Left cardiac atrium (tissue), 4 donors: Measurements from ENCODE around the gene FXR2. TPM values are rescaled to one million over a fixed set of nuclear protein-coding genes. Genes with fewer than 3 reads are reported as not detected.
A peak's percentile ranks its signal among the peaks of the same experiment; 100 is the strongest.
"Not testable (repeated sequence)": the region's sequence is repeated elsewhere in the genome, so short reads cannot be mapped to it uniquely, and the experiment has no call there.

Experiments
- ATAC-seq, 2 donors: fragments of 200-7000 bp; cut with Tn5 transposase; one replicate each; pipeline ENCODE4 v1.9.1; 2020; ENCODE audit warnings: mild to moderate bottlenecking in 2 of 2, moderate library complexity in 2 of 2
- DNase-seq: peaks from one replicate; pipeline ENCODE4 v3.0.0-alpha.2; 2020
- intact Hi-C, 2 donors: fragments of 100-400 bp; cut with DNase I; formaldehyde crosslinking; loops; one replicate each; pipeline versions ENCODE4 v1.14.1 to v1.15.1; 2022 to 2023
- total RNA-seq, 2 donors: library from RNA; stranded (reverse); fragmentation: NEBNext Ultra II Directional; extraction: Animal tissue kit (Norgen Biotek cat#: 25700); gene quantifications; one replicate each; pipeline ENCODE4 v1.2.1, GENCODE V29; 2021
- donor health status: DM: no; HTN: yes; CAD: no.
- donor health status: DM: no; HTN: yes; CAD: no; lungs with severe emphysema.
- donor health status: DM: yes; HTN: yes; CAD: no.
- donor health status: Dilated cardiomyopathy.

The FXR2 gene
- total RNA-seq, 2 donors from 2014 or later, result 68.3 to 68.7 TPM

DNA sequence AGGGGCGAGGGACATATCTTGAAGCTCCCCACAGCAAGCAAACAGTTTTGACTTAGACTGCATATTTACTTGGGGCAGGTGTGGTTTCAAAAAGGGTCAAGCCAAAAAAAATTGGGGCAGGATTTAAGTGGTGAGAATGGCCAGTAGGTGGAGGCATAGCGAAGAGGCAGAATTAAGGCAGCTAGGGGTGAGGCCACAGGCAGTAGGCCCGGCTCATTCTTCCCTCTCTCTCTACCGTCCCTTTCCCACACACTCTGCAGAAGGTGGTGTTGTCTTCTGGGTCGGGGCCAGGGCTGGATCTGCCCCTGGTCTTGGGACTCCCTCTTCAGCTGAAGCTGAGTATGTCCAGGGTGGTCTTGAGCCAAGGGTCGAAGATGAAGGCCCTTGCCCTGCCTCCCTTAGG lies 17.8 kb upstream of the FXR2 start:
- no peak for DNase-seq
- intact Hi-C loops, result loop anchor here in 1 of 2 donors (10.0 kb wide), 1 partner anchor 52 kb away; the partner anchor contains the start of genes TP53 and WRAP53
- peak; percentile 21 to 32 for ATAC-seq

DNA sequence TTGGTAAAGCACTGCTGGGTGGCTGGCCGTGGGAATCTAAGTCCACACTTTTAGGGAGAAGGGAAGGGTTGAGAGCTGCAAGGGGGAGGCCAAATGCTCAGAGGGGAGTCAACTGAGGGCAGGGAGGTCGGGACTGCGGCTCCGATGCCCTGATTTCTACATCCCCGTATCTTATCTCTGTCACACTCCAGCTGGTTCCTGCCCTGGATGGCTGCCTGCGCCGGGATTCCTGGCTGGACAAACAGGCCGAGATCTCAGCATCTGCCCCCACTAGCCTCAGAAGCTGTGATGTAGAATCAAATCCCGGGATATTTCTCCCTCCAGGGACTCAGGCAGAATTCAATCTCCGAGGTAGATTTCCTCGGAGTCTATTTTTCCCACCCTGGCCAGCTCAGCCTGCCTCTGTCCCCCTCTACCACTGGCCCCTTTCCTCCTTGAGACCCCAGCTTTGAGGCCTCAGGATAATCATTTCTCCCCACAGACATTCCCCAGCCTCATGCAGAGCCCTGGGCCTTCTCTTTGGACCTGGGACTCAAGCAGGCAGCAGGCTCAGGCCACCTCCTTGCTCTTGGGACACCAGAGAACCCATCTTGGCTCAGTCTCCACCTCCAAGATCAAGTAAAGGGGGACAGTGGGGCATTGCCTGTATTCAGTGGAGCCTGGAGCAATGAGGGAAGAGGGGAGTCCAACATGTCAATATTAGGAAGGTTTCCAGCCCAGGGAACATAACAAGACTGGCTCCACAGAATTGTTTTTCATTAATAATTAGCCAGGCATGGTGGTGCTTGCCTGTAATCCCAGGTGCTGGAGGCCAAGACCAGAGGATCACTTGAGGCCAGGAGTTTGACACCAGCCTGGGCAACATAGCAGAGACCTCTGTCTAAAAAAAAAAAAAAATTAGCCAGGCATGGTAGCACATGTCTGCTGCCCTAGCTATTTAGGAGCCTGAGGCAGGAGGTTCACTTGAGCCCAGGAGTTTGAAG lies 17.0 kb upstream of the FXR2 start:
- ATAC-seq (no peak), DNase-seq (peak; percentile 50)
- intact Hi-C loops, result loop anchor here in 1 of 2 donors (10.0 kb wide), 1 partner anchor 53 kb away; the partner anchor contains the start of genes TP53 and WRAP53

DNA sequence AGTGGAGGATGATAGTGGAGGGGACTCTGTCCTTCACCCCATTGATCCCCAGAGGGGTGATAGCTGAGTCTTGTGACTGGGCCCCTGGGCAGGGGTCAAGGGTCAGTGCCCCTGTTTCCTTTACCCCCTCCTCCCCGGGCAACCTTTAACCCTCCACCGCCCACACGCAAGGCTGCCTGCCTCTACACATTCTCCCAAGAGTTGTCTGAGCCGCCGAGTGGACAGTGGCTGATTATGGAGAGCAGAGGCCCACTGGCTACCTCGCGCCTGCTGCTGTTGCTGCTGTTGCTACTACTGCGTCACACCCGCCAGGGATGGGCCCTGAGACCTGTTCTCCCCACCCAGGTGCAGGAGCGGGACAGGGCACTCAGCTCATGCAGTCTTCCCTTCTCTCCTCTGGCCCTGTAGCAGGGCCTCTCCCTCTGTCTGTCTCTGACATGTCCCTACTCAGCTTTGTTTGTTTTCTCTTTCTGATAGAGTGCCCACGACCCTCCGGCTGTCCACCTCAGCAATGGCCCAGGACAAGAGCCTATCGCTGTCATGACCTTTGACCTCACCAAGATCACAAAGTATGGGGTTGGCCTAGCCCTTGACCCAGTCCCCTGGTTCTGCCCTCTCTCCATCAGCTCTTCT lies 15.4 kb upstream of the FXR2 start, which contains the start of gene SHBG:
Gene SHBG (plus strand): TSS at position 197 of the 633 bp plus-strand sequence. CDS start 38 bp downstream, at position 235.
- ATAC-seq, result no peak
- intact Hi-C loops, result loop anchor here (2.0 to 10.0 kb wide), 2 partner anchors 55 to 57 kb away; partner anchors contain the start of genes TP53 (in 2 of the 2) and WRAP53 (in 1 of the 2)

DNA sequence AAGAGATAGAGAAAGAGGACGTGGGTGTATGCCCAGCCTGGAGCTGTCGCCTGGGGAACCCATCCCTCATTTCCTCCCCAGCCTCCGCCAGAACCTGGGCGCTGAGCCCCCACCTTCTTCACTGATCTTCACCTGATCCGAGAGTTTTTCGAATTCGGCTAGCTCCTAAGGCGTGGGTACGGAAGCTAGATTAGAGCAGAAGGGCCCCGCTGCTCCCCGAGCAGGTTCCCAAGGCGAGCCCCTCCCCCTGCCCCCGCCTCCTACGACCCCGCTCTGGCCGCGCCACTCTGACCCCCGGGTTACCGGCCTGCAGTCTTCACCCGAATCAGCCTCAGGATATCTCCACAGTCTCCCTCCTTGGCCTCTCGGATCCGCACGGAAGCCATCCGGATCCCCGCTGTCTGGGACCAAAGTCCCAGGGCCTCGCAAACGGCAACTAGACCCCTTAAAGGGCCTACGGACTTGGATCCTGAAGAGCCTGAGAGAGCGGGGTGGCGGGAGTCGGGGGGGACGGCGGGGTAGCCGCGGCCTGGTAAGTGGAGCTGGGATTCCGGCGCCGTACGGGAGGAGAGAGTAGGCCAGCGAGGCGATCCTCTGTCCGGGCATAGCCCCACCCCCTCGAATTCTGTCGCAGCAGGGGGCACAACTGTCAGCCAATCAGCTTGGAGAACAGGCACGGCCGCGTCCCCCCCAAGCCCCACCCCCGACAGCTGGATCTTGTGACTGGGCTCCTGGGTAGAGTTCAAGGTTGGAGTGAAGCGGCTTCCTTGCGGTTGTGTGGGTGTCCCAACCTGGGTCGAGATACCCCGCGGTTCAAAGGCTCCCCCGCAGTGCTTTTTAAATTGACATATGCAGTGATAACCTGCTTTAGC lies 12.8 kb upstream of the FXR2 start, which contains the start of gene SAT2:
Gene SAT2 (minus strand): TSS at position 572 of the 872 bp plus-strand sequence. CDS start 186 bp downstream, at position 386.
- intact Hi-C loops, result loop anchor here in 1 of 2 donors (2.0 kb wide), 1 partner anchor 59 kb away; the partner anchor contains the start of gene TP53
- peak; percentile 96 for DNase-seq
- peak; percentile 99 for ATAC-seq

More for the DNA sequence above, 15.4 kb upstream of the FXR2 start, which contains the start of gene SHBG:
- no peak for DNase-seq

DNA sequence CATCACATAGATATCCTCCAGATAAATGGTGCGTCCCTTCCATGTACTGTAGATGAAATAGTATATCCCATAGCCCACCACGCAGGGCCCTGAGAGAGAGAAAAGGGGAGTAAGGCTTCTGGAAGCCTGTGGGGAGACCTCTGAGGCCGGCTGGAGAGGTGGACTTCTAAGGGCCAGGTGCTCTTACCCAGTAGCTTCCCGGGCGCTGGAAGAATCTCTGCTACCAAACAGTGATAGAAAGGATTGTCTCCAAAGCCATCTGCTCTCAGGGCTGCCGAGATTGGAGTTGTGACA lies 12.2 kb upstream of the FXR2 start:
- intact Hi-C loops, result no loop called here
- DNase-seq, result no peak
- peak in 1 of 2 donors; percentile 0 for ATAC-seq

DNA sequence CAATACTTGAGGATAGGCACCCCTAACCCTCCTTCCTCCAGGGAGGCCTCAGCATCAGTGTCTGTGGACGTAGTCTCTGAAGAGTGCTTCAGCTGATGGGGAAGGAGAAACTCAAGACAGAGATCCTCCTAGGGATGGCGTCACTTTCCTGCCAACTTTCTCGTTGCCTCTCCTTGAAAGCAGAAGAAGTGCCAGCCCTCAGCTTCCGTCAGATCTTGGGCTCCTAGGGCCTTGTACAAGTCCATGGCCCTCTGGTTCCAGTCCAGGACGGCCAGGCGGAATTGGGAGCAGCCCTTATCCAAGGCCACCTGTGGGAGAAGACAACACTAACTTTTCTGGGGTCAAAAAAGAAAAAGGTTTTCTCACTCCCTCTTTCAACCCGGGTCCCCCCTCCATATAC lies 11.6 kb upstream of the FXR2 start:
- intact Hi-C loops, result no loop called here
- no peak for ATAC-seq
- DNase-seq, result no peak

DNA sequence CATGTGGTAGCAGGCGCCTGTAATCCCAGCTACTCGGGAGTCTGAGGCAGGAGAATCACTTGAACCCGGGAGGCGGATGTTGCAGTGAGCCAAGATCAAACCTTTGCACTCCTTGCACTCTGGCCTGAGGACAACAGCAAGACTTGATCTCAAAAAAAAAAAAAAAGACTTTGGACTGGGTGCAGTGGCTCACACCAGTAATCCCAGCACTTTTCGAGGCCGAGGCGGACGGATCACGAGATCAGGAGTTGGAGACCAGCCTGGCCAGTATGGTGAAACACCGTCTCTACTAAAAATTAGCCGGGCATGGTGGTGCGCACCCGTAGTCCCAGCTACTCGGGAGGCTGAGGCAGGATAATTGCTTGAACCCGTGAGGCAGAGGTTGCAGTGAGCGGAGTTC lies 11.1 kb upstream of the FXR2 start:
- ATAC-seq, intact Hi-C loops: not testable (repeated sequence)

DNA sequence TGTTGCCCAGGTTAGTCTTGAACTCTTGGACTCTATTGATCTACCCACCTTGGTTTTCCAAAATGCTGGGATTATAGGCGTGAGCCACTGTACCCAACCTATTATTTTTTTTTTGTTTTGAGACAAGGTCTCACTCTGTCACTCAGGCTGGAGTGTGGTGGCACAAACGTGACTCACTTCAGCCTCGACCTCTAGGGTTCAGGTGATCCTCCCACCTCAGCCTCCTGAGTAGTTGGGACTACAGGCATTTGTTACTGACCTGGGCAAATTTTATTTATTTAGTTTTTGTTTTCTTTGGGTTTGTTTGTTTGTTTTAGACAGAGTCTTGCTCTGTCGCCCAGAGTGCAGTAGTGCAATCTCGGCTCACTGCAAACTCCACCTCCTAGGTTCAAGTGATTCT lies 9.0 kb upstream of the FXR2 start:
- intact Hi-C loops, result no loop called here
- ATAC-seq (no peak), DNase-seq (no peak)

More for the DNA sequence above, 11.1 kb upstream of the FXR2 start:
- not testable (repeated sequence) for DNase-seq

DNA sequence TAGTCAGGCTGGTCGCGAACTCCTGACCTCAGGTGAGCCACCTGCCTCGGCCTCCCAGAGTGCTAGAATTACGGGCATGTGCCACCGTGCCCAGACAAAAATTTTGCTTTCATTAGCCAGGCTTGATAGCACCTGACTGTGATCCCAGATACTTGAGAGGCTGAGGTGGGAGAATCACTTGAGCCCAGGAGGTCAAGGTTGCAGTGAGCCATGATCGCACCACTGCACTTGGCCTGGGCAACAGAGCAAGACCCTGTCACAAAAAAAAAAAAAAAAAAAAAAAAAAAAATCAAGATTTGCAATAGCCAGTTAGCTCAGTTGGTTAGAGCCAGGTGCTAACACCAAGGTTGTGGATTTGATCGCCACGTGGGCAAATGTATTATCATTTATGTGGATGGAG lies 6.1 kb upstream of the FXR2 start:
- ATAC-seq, result no peak
- intact Hi-C loops, result no loop called here
- no peak for DNase-seq

DNA sequence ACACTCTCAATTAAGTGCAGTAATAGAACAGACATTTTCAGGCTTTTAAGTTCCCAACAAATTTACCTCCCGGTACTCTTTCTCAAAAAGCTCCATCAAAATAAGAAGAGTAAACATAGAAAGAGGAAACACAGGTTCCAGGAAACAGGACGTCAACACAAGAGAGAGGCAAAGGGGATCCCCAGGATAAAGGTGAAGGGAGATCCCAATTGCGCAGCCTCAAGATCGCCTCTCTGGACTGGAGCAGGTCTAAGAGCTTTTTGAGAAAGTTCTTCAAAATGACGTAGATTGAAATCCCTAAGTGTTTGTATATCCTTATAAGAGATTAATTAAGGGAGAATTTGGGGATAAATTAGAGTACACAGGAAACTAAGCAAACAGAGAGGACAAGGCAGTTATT lies 3.9 kb upstream of the FXR2 start:
- intact Hi-C loops, result no loop called here
- DNase-seq (no peak), ATAC-seq (no peak)

DNA sequence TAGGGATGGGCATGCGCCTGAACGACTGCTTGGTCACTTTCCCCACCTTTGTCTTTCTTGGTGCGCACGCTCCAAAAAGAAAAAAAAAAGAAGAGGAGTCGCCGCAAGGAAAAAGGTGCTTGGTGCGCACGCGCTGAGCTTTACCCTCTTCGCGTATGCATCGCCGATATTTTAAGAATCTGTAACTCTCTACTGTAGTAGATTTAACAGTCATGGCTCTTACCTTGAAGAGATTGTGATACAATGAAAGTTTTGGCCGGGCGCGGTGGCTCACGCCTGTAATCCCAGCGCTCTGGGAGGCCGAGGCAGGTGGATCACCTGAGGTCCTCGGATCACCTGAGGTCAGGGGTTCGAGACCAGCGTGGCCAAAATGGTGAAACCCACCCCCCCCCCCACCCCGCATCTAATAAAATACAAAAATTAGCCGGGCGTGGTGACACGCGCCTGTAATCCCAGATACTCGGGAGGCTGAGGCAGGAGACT lies 609 bp upstream of the FXR2 start:
- DNase-seq (no peak), ATAC-seq (no peak)
- intact Hi-C loops, result no loop called here

DNA sequence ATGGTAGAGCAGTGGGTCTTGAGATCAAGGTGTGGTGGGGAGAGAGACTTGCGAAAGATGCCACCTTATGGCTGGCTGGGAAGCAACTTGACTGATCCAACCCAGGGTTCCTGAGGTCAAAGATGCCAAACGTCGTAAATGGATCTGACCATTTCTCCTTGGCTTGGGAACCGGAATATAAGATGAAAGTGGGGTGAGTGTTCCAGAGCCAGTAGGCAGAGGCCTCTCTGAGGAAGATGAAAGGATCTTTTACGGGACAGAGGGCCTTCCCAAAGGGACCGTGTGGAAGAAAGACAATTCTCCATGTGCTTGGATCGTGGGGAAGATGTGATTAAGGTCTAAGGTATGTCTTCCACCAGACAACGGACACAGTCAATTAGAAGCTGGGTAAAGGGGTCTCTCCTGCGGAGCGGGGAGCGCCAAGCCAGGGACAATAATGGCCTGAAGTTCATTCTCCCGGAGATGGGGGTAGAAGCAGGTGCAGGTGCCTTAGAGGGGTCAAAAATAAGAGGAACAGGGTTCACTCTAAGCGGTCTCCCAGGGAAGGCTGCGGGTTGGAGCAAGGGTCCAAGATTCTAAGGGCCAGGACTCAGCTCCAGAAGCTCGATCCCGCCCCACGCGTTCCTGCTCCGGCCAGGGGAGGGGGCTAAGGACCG lies 800 bp downstream of the FXR2 start:
- DNase-seq (no peak), ATAC-seq (no peak)
- intact Hi-C loops, result no loop called here

DNA sequence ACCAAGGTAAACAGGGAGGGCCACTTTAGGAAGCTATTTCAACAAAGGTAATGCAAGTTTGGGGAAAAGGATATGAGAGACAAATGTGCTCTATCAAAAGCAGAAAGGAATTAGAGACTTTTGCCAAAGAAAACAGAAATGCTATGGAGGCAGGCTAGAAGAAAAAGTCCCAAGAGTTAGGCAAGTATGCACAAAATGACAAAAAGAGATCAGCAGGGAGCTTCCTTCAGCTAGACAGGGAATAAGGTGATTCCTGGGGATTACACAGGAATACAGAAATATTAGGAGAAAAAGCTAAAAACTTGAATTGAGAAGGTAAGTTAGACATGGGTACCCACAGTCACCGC lies 2.4 kb downstream of the FXR2 start:
- DNase-seq (no peak), ATAC-seq (no peak)
- intact Hi-C loops, result no loop called here

DNA sequence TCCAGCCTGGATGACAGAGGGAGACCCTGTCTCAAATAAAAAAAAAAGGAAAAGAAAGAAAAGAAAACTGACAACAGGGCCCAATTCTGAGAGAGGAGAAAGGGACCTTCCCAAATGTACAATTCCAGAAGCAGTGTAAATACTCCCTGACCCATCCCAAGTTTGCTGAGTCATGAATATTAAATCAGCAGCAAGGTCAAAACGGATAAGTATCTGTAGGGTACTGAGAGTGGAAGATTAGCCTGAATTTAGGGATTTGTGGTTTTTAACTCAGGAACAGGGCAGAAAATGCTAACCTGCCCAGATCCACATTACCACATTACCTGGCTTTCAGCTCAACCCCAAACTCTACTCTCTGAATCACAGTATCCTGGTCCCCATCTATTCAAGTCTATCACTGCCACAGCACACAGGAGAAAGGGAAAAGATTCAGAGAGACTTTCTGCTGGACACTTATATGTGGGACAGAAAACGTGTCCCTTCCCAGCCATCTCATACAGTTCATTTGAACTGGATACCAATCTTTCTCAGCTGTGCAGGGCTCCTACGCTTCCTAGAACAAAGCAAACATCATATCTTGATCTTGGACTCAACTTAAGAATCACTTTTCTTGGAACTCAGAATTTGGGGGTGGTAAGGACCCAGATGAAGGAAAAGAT lies 2.9 kb downstream of the FXR2 start:
- ATAC-seq, result no peak
- intact Hi-C loops, result no loop called here
- DNase-seq, result no peak

DNA sequence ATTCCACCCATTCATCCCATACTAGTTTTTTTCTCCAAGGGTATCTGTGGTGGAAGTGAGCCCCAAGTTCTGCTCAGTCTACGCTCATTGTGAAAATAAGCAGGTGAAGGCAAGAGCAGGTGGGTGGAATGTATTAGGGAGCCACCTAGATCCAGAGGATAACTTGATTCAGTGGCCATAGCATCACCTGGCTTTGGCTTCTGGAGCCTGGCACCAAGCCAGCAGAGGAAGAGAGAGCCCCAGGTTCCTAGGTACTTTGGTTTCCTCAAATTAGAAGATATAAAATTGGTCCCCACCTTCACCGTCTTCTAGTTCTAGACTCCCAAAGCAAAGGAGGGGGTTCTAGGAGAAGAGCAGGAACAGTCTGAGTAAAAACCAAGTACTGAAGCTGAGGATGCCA lies 4.1 kb downstream of the FXR2 start:
- DNase-seq (no peak), ATAC-seq (no peak)
- intact Hi-C loops, result no loop called here

DNA sequence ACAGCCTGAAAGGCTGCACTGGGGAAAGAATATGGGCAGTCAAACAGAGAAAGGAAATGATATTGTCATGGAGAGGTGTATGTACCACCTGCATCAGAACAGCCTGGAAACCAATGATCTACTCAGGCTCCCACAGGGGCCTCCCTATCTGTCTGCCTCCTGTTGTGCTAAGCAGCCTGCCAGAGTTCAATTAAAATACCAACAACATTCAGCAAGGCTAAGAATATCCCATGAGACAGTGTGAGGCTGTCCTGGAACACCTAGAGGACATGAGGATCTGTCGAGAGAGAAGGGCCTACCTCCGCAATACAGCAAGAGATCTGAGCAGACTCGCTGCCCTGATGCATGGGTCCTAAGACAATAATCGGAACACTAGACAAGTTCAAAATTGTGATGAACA lies 8.4 kb downstream of the FXR2 start:
- intact Hi-C loops, result no loop called here
- ATAC-seq, result peak; percentile 94
- no peak for DNase-seq

DNA sequence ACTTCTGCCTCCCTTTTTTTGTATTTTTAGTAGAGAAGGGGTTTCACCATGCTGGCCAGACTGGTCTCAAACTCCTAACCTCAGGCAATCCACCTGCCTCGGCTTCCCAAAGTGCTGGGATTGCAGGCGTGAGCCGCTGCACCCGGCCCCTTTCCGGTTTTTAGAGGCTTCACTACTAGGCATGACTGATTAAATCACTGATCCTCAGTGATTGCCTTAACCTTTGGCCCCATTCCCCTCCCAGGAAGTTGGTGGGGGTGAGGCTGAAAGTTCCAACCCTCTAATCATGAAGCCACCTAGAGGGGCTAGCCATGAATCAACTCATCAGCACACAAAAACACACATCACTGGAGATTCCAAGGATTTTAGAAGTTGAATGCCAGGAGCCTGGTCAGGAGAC lies 17.1 kb downstream of the FXR2 start:
- DNase-seq, intact Hi-C loops, ATAC-seq: not testable (repeated sequence)

DNA sequence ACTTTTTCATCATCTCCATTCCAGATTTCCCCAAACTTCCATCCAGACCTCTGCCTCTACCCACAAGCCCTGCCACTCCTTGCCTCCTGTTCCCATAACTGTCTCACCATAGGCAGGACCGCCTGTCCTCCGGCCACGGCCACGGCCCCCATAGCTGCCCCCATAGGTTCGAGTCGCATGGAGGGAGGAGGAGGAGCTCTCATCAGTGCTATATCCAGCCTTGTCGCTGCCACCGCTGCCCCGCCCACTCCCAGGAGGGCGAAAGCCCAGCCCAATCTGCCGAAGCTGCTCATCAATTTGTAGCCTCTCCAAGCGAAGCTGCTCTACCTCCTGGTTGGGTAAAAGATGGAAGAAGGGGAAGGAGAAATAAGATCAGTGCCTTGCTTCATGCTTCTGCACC lies 21.4 kb downstream of the FXR2 start:
- ATAC-seq (no peak), DNase-seq (no peak)
- intact Hi-C loops, result no loop called here
